ENCODE measurements around the gene GALNT18.
"Not testable (repeated sequence)": the region's sequence is repeated elsewhere in the genome, so short reads cannot be mapped to it uniquely, and the experiment has no call there.

The GALNT18 gene

GRCh38 chr11:11384829-11385228 is 237.0 kb downstream of the GALNT18 start:
- no peak for DNase-seq (ENCODE audit: low spot score)

GRCh38 chr11:11383995-11384394 is 237.8 kb downstream of the GALNT18 start:
- DNase-seq (ENCODE audit: low spot score), result no peak

- peak; percentile 88 for DNase-seq (ENCODE audit: low spot score)
Observed at GRCh38 chr11:11382858-11383532, 238.8 kb downstream of the GALNT18 start.

- DNase-seq (ENCODE audit: low spot score), result no peak
Observed at GRCh38 chr11:11381471-11382105, 240.2 kb downstream of the GALNT18 start.

- no peak for DNase-seq (ENCODE audit: low spot score)
Observed at GRCh38 chr11:11380883-11381282, 240.9 kb downstream of the GALNT18 start.

GRCh38 chr11:11380340-11380739 is 241.5 kb downstream of the GALNT18 start:
- no peak for DNase-seq (ENCODE audit: low spot score)

GRCh38 chr11:11379661-11380060 is 242.1 kb downstream of the GALNT18 start:
- no peak for DNase-seq (ENCODE audit: low spot score)

GRCh38 chr11:11378184-11378940 is 243.4 kb downstream of the GALNT18 start:
- no peak for DNase-seq (ENCODE audit: low spot score)

- no peak for DNase-seq (ENCODE audit: low spot score)
Observed at GRCh38 chr11:11374358-11375148, 247.3 kb downstream of the GALNT18 start.

- no peak for DNase-seq (ENCODE audit: low spot score)
Observed at GRCh38 chr11:11373934-11374333, 247.9 kb downstream of the GALNT18 start.

GRCh38 chr11:11372461-11372860 is 249.3 kb downstream of the GALNT18 start:
- no peak for DNase-seq (ENCODE audit: low spot score)

GRCh38 chr11:11370962-11371303 is 250.9 kb downstream of the GALNT18 start:
- no peak for DNase-seq (ENCODE audit: low spot score)

GRCh38 chr11:11370255-11370961 is 251.4 kb downstream of the GALNT18 start:
- no peak for DNase-seq (ENCODE audit: low spot score)

GRCh38 chr11:11366793-11367192 is 255.0 kb downstream of the GALNT18 start:
- no peak for DNase-seq (ENCODE audit: low spot score)

GRCh38 chr11:11363674-11364073 is 258.1 kb downstream of the GALNT18 start:
- DNase-seq (ENCODE audit: low spot score), result no peak

- no peak for DNase-seq (ENCODE audit: low spot score)
Observed at GRCh38 chr11:11359611-11360010, 262.2 kb downstream of the GALNT18 start.

GRCh38 chr11:11356842-11357241 is 265.0 kb downstream of the GALNT18 start:
- no peak for DNase-seq (ENCODE audit: low spot score)

- DNase-seq (ENCODE audit: low spot score), result not testable (repeated sequence)
Observed at GRCh38 chr11:11352878-11353277, 268.9 kb downstream of the GALNT18 start, which contains the start of gene CSNK2A3. TSS of gene CSNK2A3 (minus strand) at chr11:11353250. CDS start at chr11:11353119, 131 bp downstream.

- not testable (repeated sequence) for DNase-seq (ENCODE audit: low spot score)
Observed at GRCh38 chr11:11351851-11352250, 270.0 kb downstream of the GALNT18 start.

- no peak for DNase-seq (ENCODE audit: low spot score)
Observed at GRCh38 chr11:11351042-11351586, 270.7 kb downstream of the GALNT18 start.

GRCh38 chr11:11349870-11350337 is 271.9 kb downstream of the GALNT18 start:
- peak; percentile 30 for DNase-seq (ENCODE audit: low spot score)

All from cerebellar cortex (tissue), 1 donor.